Peyer's patch (tissue), 4 donors: ENCODE data around the gene C11orf68.

Experiments used
- CTCF ChIP-seq, 6 experiments: fragments of 450-650 bp in 4 of 6; fragments of 200-600 bp in 2 of 6; sonication (generic) in 1 of 6; IDR thresholded peaks; one replicate each; pipeline ENCODE4 v1.5.1; 2017 to 2019; ENCODE audit warnings: antibody characterized with exemption in 6 of 6, mild to moderate bottlenecking in 3 of 6, moderate library complexity in 1 of 6
- POLR2A ChIP-seq, 2 donors: fragments of 450-650 bp; IDR thresholded peaks; one replicate each; pipeline ENCODE4 v1.5.1; 2017; ENCODE audit warnings: antibody characterized with exemption in 2 of 2, mild to moderate bottlenecking in 2 of 2, moderate library complexity in 2 of 2

- TF ChIP-seq CTCF (IDR thresholded peaks at IDR 0.05), result no peak
- TF ChIP-seq POLR2A (IDR thresholded peaks at IDR 0.05), result no peak
Measured at GRCh38 chr11:65915821-65916251, 3.0 kb downstream of the C11orf68 start.
